HEK293 (cell line): ENCODE measurements around the gene ARHGDIB.

ENCODE experiments used
- CTCF ChIP-seq: fragments of 450-650 bp; formaldehyde crosslinking; IDR thresholded peaks from 2 replicates; pipeline ENCODE4 v1.5.1; 2016; ENCODE audit warnings: missing biosample characterization, missing genetic modification characterization
- PRDM4 ChIP-seq: fragments of 450-650 bp; formaldehyde crosslinking; IDR thresholded peaks from 2 replicates; pipeline ENCODE4 v1.5.1; 2017; ENCODE audit warnings: missing biosample characterization, missing genetic modification characterization
- REST ChIP-seq: fragments of 450-650 bp; formaldehyde crosslinking; IDR thresholded peaks from 2 replicates; pipeline ENCODE4 v1.5.1; 2016; ENCODE audit warnings: missing biosample characterization, missing genetic modification characterization
- SALL2 ChIP-seq: fragments of 450-650 bp; formaldehyde crosslinking; IDR thresholded peaks from 2 replicates; pipeline ENCODE4 v1.5.0; 2017; ENCODE audit warnings: missing biosample characterization, mild to moderate bottlenecking, missing genetic modification characterization, borderline replicate concordance
- YY2 ChIP-seq: fragments of 450-650 bp; formaldehyde crosslinking; IDR thresholded peaks from 2 replicates; pipeline ENCODE4 v1.5.1; 2016; ENCODE audit warnings: missing biosample characterization, missing genetic modification characterization
- ZNF292 ChIP-seq: fragments of 450-650 bp; formaldehyde crosslinking; IDR thresholded peaks from 2 replicates; pipeline ENCODE4 v1.5.1; 2016; ENCODE audit warnings: low read depth, missing biosample characterization, missing genetic modification characterization, borderline replicate concordance
- ZNF624 ChIP-seq: fragments of 450-650 bp; formaldehyde crosslinking; IDR thresholded peaks from 2 replicates; pipeline ENCODE4 v1.5.1; 2017; ENCODE audit warnings: missing biosample characterization, missing genetic modification characterization
- ZNF785 ChIP-seq: fragments of 450-650 bp; formaldehyde crosslinking; IDR thresholded peaks from 2 replicates; pipeline ENCODE4 v1.5.1; 2016; ENCODE audit warnings: missing biosample characterization, missing genetic modification characterization

- no peak for TF ChIP-seq YY2 (tag by site-specific recombination)
- TF ChIP-seq CTCF (tag by site-specific recombination): no peak
- TF ChIP-seq SALL2 (tag by site-specific recombination): no peak
- no peak for TF ChIP-seq ZNF785 (tag by site-specific recombination)
- no peak for TF ChIP-seq PRDM4 (tag by site-specific recombination)
- TF ChIP-seq ZNF624 (tag by site-specific recombination): no peak
- TF ChIP-seq REST (tag by site-specific recombination): no peak
- TF ChIP-seq ZNF292: no peak
Measured at GRCh38 chr12:14968478-14968877, 7.1 kb upstream of the ARHGDIB start.
